ENCODE measurements around the gene CYGB.
"Not testable (repeated sequence)": the region's sequence is repeated elsewhere in the genome, so short reads cannot be mapped to it uniquely, and the experiment has no call there.

CYGB gene

GRCh38 chr17:76566988-76567431 is 29.5 kb upstream of the CYGB start:
- no peak for DNase-seq

GRCh38 chr17:76566613-76566943 is 29.1 kb upstream of the CYGB start:
- DNase-seq: no peak

GRCh38 chr17:76565728-76566612 is 28.5 kb upstream of the CYGB start:
- DNase-seq: no peak

GRCh38 chr17:76564991-76565727 is 27.6 kb upstream of the CYGB start:
- peak; percentile 76 for DNase-seq

GRCh38 chr17:76563359-76563758 is 25.9 kb upstream of the CYGB start:
- not testable (repeated sequence) for DNase-seq

GRCh38 chr17:76562734-76563148 is 25.2 kb upstream of the CYGB start:
- no peak for DNase-seq

GRCh38 chr17:76561799-76562268 is 24.3 kb upstream of the CYGB start:
- no peak for DNase-seq

GRCh38 chr17:76561332-76561731 is 23.8 kb upstream of the CYGB start:
- no peak for DNase-seq

GRCh38 chr17:76560877-76561221 is 23.3 kb upstream of the CYGB start:
- no peak for DNase-seq

GRCh38 chr17:76560036-76560876 is 22.7 kb upstream of the CYGB start:
- DNase-seq: no peak

- DNase-seq: not testable (repeated sequence)
Observed at GRCh38 chr17:76559460-76559859, 22.0 kb upstream of the CYGB start.

GRCh38 chr17:76558198-76559095 is 20.9 kb upstream of the CYGB start:
- DNase-seq: no peak

- DNase-seq: peak; percentile 97
Observed at GRCh38 chr17:76557368-76558197, 20.1 kb upstream of the CYGB start.

- DNase-seq: peak; percentile 79
Observed at GRCh38 chr17:76556765-76557367, 19.4 kb upstream of the CYGB start.

GRCh38 chr17:76554131-76554530 is 16.6 kb upstream of the CYGB start:
- no peak for DNase-seq

- no peak for DNase-seq
Observed at GRCh38 chr17:76553178-76553908, 15.8 kb upstream of the CYGB start.

- DNase-seq: no peak
Observed at GRCh38 chr17:76551685-76552084, 14.2 kb upstream of the CYGB start.

GRCh38 chr17:76550712-76551615 is 13.5 kb upstream of the CYGB start:
- DNase-seq: no peak

- no peak for DNase-seq
Observed at GRCh38 chr17:76549539-76549938, 12.0 kb upstream of the CYGB start.
